B cell (primary cell): Measurements from ENCODE around the gene AMT. TPM values are rescaled to one million over a fixed set of nuclear protein-coding genes. Genes with fewer than 3 reads are reported as not detected.

Experiments
- ATAC-seq: fragments of 200-7000 bp; cut with Tn5 transposase; one replicate; pipeline ENCODE4 v1.10.0; 2021; ENCODE audit warnings: low read depth, mild to moderate bottlenecking, moderate number of reproducible peaks, moderate library complexity
- CTCF ChIA-PET: fragments of 350-600 bp; sonication (Branson Sonifier 250); formaldehyde crosslinking; loops from one replicate; lab custom pipeline; 2021; ENCODE audit warnings: antibody characterized with exemption, inconsistent platforms; lab: Charles Lee
- POLR2A ChIA-PET: fragments of 350-600 bp; sonication (Branson Sonifier 250); formaldehyde crosslinking; loops from one replicate; lab custom pipeline; 2021; ENCODE audit warnings: antibody characterized with exemption; lab: Charles Lee
- DNase-seq: peaks from one replicate; pipeline ENCODE4 v3.0.0; 2013
- H2AFZ ChIP-seq: 2 replicates; pipeline ENCODE4 v1.6.1; 2012; ENCODE audit warnings: mild to moderate bottlenecking, low read depth, low read length; ENCODE audit not compliant: insufficient read depth, poor library complexity, severe bottlenecking
- H3K27ac ChIP-seq, 2 donors: 1 replicate in 1 of 2; 2 replicates in 1 of 2; pipeline ENCODE4 v1.5.1; 2012 to 2013; ENCODE audit warnings: low read length in 2 of 2, mild to moderate bottlenecking in 2 of 2, moderate library complexity in 1 of 2
- H3K27me3 ChIP-seq, 4 experiments: fragments of 200-600 bp in 1 of 4; sonication (generic) in 1 of 4; replicated peaks in 1 of 4; 1 replicate in 2 of 4; 2 replicates in 2 of 4; pipeline versions ENCODE4 v1.6.1 to v1.7.0; 2013 to 2016; ENCODE audit warnings: low read length in 3 of 4, mild to moderate bottlenecking in 2 of 4, mixed read lengths in 1 of 4, moderate library complexity in 1 of 4; ENCODE audit not compliant: insufficient read depth in 4 of 4, control insufficient read depth in 3 of 4; ENCODE audit errors: control extremely low read depth in 1 of 4
- H3K36me3 ChIP-seq, 2 experiments: replicated peaks in 1 of 2; 1 replicate in 1 of 2; 2 replicates in 1 of 2; pipeline versions ENCODE4 v1.6.1 to v1.7.1; 2013; ENCODE audit warnings: low read length in 1 of 2; ENCODE audit not compliant: insufficient read depth in 2 of 2, control insufficient read depth in 1 of 2; ENCODE audit errors: control extremely low read depth in 1 of 2, extremely low read depth in 1 of 2
- H3K4me1 ChIP-seq, 2 donors: fragments of 200-600 bp in 1 of 2; sonication (generic) in 1 of 2; 1 replicate in 1 of 2; 2 replicates in 1 of 2; pipeline versions ENCODE4 v1.5.1 to v1.6.1; 2013 to 2017; ENCODE audit warnings: low read length in 2 of 2; ENCODE audit not compliant: control insufficient read depth in 2 of 2, insufficient read depth in 2 of 2
- H3K4me2 ChIP-seq: replicated peaks from 2 replicates; pipeline ENCODE3; 2012; ENCODE audit warnings: mild to moderate bottlenecking, low read depth, low read length; ENCODE audit not compliant: poor library complexity, severe bottlenecking
- H3K4me3 ChIP-seq, 5 experiments: fragments of 200-600 bp in 1 of 5; sonication (generic) in 1 of 5; 1 replicate in 3 of 5; 2 replicates in 2 of 5; pipeline versions ENCODE4 v1.5.1 to v1.7.0; 2011 to 2016; ENCODE audit warnings: low read length in 4 of 5, mild to moderate bottlenecking in 4 of 5, low read depth in 2 of 5, control low read depth in 1 of 5, moderate library complexity in 1 of 5; ENCODE audit not compliant: insufficient read depth in 1 of 5; ENCODE audit errors: control extremely low read depth in 1 of 5, extremely low read depth in 1 of 5
- H3K79me2 ChIP-seq: fragments of 200-600 bp; sonication (generic); one replicate; pipeline ENCODE4 v1.6.0; 2016; ENCODE audit warnings: low read length; ENCODE audit not compliant: control insufficient read depth, insufficient read depth
- H3K9ac ChIP-seq: fragments of 200-600 bp; sonication (generic); 2 replicates; pipeline ENCODE4 v1.6.1; 2017; ENCODE audit warnings: mild to moderate bottlenecking, low read length, moderate library complexity
- H3K9me3 ChIP-seq, 3 donors: one replicate each; pipeline versions ENCODE4 v1.6.1 to v1.7.1; 2013; ENCODE audit warnings: low read length in 2 of 3; ENCODE audit not compliant: control insufficient read depth in 2 of 3, insufficient read depth in 1 of 3; ENCODE audit errors: control extremely low read depth in 1 of 3
- H4K20me1 ChIP-seq: 2 replicates; pipeline ENCODE4 v1.6.0; 2012; ENCODE audit warnings: mild to moderate bottlenecking, low read length; ENCODE audit not compliant: insufficient read depth, control insufficient read depth, poor library complexity, severe bottlenecking
- H3K27ac Mint-ChIP-seq: one replicate; pipeline ENCODE4 v1.8.0; 2021; ENCODE audit warnings: mixed read lengths
- H3K27me3 Mint-ChIP-seq: one replicate; pipeline ENCODE4 v1.8.0; 2021; ENCODE audit warnings: mixed read lengths
- H3K4me1 Mint-ChIP-seq: one replicate; pipeline ENCODE4 v1.8.0; 2021; ENCODE audit warnings: mixed read lengths
- H3K4me3 Mint-ChIP-seq: one replicate; pipeline ENCODE4 v1.8.0; 2021; ENCODE audit warnings: mixed read lengths
- H3K9me3 Mint-ChIP-seq: one replicate; pipeline ENCODE4 v1.8.0; 2022; ENCODE audit warnings: mixed read lengths; ENCODE audit not compliant: insufficient read depth
- EZH2 ChIP-seq: IDR thresholded peaks from 2 replicates; pipeline ENCODE4 v1.6.1; 2012; ENCODE audit warnings: borderline replicate concordance, low read depth, mild to moderate bottlenecking, moderate library complexity, low read length; ENCODE audit not compliant: insufficient read depth, poor library complexity, severe bottlenecking
- WGBS: methylation state at CpG from one replicate; pipeline ENCODE4 v1.1.5; 2013; ENCODE audit warnings: missing lambda C conversion rate; ENCODE audit not compliant: insufficient coverage; 5-methylcytosine and 5-hydroxymethylcytosine counted together
- intact Hi-C: fragments of 100-400 bp; cut with micrococcal nuclease; formaldehyde crosslinking; loops from one replicate; pipeline ENCODE4 v1.10.0; 2022
- polyA plus RNA-seq: library from polyadenylated mRNA; depleted of rRNA; stranded (reverse); fragments of >200 nt; gene quantifications from 2 replicates; pipeline ENCODE4 v1.2.3, GENCODE V29; 2012
- total RNA-seq, 2 donors: library from RNA; stranded (reverse); fragments of 120-200 nt in 1 of 2; gene quantifications; 1 replicate in 1 of 2; 2 replicates in 1 of 2; pipeline versions ENCODE4 v1.2.3 to v1.2.4, GENCODE V29; 2013 to 2022
- TF ChIP-seq, protein P1 (sequence below): fragments of 200-600 bp; IDR thresholded peaks from one replicate; pipeline ENCODE4 v1.8.0; 2022; ENCODE audit warnings: antibody characterized with exemption, mild to moderate bottlenecking

The AMT gene
- total and polyA plus RNA-seq, 2 donors (not counting 1 experiment from before 2014, with no cell fraction given), result 14.0 to 44.0 TPM

DNA sequence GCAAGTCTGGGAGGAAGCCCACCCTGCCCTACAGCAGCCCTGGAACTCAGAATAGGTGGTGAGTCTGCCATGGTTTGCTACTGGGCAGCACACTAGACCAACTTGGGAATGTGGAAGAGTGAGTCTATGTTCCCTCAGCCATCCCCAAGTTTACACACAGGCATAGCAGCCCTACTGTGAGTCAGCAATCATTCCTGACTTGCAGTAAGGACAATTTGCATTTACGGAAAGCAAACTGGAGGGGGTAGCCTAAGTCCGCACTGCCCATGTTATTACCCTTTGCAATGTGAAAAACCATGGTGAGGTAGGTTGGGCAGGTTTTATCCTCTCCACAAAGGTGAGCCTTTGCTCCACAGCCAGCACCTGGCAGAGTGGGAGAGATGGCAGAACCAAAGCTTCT, 5.4 kb downstream of the AMT start:
- WGBS, result 60% methylated on average over 1 of the region's 2 CpGs
- Histone ChIP-seq H3K9ac (peak overlapping the region; percentile 37), H3K9me3 (no peaks in the 10 kb centered on the region), H3K4me1 (peaks cover 51 to 65% of the 10 kb centered on the region in 2 donors), H3K27ac (peak overlapping the region; percentile 90 to 97), H2AFZ (no peak overlapping the region), H3K4me2 (peak overlapping the region; percentile 62), H3K79me2 (peaks cover 63% of the 10 kb centered on the region), H4K20me1 (peaks cover 21% of the 10 kb centered on the region), H3K36me3 (peaks cover 0 to 20% of the 10 kb centered on the region in 2 experiments), H3K4me3 (peak overlapping the region in 1 of 5 experiments; percentile 9), H3K27me3 (no peaks in the 10 kb centered on the region)
- intact Hi-C loops, result loop anchor here (1.0 kb wide), 4 partner anchors 12 to 77 kb away; partner anchors contain the start of genes DAG1, NICN1 and USP4
- no peak for DNase-seq
- Mint-ChIP-seq H3K4me3 (peak overlapping the region; percentile 84), H3K27ac (peak overlapping the region; percentile 98), H3K27me3 (no peaks in the 10 kb centered on the region), H3K4me1 (peaks cover 65% of the 10 kb centered on the region), H3K9me3 (no peaks in the 10 kb centered on the region)
- ATAC-seq, result no peak
- POLR2A ChIA-PET, result interaction anchor here (0.6 to 3.6 kb wide), 4 partner anchors 12 to 77 kb away, joined by 6 to 29 read pairs (median 14); partner anchors contain the start of genes NICN1 and USP4
- TF ChIP-seq, protein P1, sequence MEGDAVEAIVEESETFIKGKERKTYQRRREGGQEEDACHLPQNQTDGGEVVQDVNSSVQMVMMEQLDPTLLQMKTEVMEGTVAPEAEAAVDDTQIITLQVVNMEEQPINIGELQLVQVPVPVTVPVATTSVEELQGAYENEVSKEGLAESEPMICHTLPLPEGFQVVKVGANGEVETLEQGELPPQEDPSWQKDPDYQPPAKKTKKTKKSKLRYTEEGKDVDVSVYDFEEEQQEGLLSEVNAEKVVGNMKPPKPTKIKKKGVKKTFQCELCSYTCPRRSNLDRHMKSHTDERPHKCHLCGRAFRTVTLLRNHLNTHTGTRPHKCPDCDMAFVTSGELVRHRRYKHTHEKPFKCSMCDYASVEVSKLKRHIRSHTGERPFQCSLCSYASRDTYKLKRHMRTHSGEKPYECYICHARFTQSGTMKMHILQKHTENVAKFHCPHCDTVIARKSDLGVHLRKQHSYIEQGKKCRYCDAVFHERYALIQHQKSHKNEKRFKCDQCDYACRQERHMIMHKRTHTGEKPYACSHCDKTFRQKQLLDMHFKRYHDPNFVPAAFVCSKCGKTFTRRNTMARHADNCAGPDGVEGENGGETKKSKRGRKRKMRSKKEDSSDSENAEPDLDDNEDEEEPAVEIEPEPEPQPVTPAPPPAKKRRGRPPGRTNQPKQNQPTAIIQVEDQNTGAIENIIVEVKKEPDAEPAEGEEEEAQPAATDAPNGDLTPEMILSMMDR, result no peak
- TF ChIP-seq EZH2, result no peak
- CTCF ChIA-PET, result interaction anchor here (1.6 to 3.4 kb wide), 4 partner anchors 12 to 78 kb away, joined by 6 to 27 read pairs (median 16); partner anchors contain the start of genes NICN1 and USP4
